Esophagus (tissue), 2 donors: ENCODE results near the gene TSHZ3. TPM values are rescaled to one million over a fixed set of nuclear protein-coding genes. Genes with fewer than 3 reads are reported as not detected.

Experiments used
- H3K27ac ChIP-seq, 2 donors: one replicate each; pipeline ENCODE4 v1.5.1; 2013; ENCODE audit warnings: low read depth in 2 of 2, mild to moderate bottlenecking in 2 of 2, inconsistent platforms in 1 of 2, low read length in 1 of 2, moderate library complexity in 1 of 2
- H3K27me3 ChIP-seq, 2 donors: one replicate each; pipeline ENCODE4 v1.6.1; 2013; ENCODE audit warnings: low read length in 2 of 2, control low read depth in 1 of 2, mild to moderate bottlenecking in 1 of 2; ENCODE audit not compliant: insufficient read depth in 2 of 2, control insufficient read depth in 1 of 2
- H3K36me3 ChIP-seq, 2 donors: one replicate each; pipeline ENCODE4 v1.6.1; 2013; ENCODE audit warnings: low read length in 1 of 2; ENCODE audit not compliant: control insufficient read depth in 2 of 2, insufficient read depth in 2 of 2
- H3K4me1 ChIP-seq, 2 donors: one replicate each; pipeline ENCODE4 v1.6.1; 2013; ENCODE audit warnings: low read length in 1 of 2; ENCODE audit not compliant: control insufficient read depth in 2 of 2, insufficient read depth in 2 of 2
- H3K4me3 ChIP-seq, 2 donors: one replicate each; pipeline ENCODE4 v1.5.1; 2013; ENCODE audit warnings: low read length in 2 of 2, mild to moderate bottlenecking in 2 of 2, low read depth in 1 of 2, moderate library complexity in 1 of 2
- H3K9me3 ChIP-seq, 2 donors: one replicate each; pipeline ENCODE4 v1.6.1; 2013; ENCODE audit warnings: mild to moderate bottlenecking in 2 of 2, low read depth in 1 of 2, low read length in 1 of 2, moderate library complexity in 1 of 2; ENCODE audit not compliant: control insufficient read depth in 2 of 2, insufficient read depth in 1 of 2
- WGBS, 2 donors: extraction: QIAGEN DNeasy Blood & Tissue Kit; methylation state at CpG; one replicate each; pipeline ENCODE4 v1.1.7; 2013; 5-methylcytosine and 5-hydroxymethylcytosine counted together
- polyA plus RNA-seq, 2 donors: library from polyadenylated mRNA; stranded (reverse); fragments of 200-250 nt; gene quantifications; one replicate each; pipeline ENCODE4 v1.2.3, GENCODE V29; 2013
- donor health status: healthy with polysubstance abuse.
- donor health status: Bipolar disorder and iron deficiency.

Gene TSHZ3
- polyA plus RNA-seq, 2 donors, result 1.2 to 1.9 TPM

DNA sequence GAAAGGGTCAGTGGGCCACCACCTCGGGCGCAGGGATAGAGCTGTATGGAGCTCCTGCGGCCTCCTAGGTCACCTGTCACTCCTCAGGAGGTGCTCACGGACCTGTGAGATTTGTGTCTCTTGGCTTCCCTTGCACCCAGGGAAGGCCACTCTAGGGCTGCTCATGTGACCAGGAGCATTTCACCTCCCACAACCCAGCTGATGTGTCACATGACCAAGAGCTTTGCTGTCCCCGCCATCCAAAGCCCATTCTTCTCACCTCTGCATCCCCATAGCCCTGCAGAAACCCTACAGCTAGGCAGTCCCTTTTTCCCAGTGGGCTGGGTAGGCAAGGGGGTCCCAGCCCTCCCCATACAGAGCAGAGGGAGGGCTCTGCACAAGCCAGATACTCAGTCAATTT lies 51.2 kb downstream of the TSHZ3 start:
- Histone ChIP-seq H3K9me3 (peaks cover 0 to 2% of the 10 kb centered on the region in 2 donors), H3K36me3 (no peaks in the 10 kb centered on the region), H3K27ac (no peak overlapping the region), H3K4me3 (no peak overlapping the region), H3K4me1 (peaks cover 0 to under 1% of the 10 kb centered on the region in 2 donors), H3K27me3 (no peaks in the 10 kb centered on the region)
- 69 to 71% methylated on average over 5 of the region's 5 CpGs for WGBS, 2 donors

DNA sequence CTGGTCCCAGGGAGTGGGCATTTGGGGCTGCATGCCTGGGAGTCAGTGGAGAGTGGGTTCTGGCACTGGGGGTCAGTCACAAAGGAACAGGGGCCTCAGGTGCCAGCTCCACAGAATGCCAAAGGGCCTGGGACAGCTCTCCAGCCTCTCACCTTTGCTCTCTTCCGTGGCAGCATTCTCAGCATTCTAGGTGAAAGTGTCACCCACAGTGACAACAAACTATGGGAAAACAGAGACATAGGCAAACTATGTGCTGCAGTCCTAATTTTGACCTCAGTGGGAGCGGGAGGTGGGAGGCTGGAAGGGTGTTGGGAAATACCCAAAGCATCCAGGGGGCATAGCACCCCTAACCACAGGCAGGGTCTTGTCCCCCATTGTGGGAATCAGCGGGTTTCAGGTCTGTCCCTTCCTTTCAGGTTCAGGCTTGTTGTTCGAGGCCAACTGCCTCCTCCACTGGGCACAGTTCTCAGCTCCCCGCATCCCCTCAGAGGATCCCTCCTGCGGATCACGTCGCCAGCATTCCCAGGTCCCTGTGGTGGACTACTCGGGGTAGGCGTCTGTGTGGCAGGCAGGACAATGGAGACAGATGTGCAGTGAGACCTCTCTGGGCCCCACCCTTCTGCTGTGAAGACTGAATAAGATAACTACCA lies 52.4 kb downstream of the TSHZ3 start:
- no peak overlapping the region for H3K27ac ChIP-seq
- WGBS, 2 donors, result 84 to 91% methylated on average over 10 of the region's 10 CpGs
- H3K4me3 ChIP-seq, result no peak overlapping the region
- no peaks in the 10 kb centered on the region for H3K4me1 ChIP-seq
- peaks cover 0 to 2% of the 10 kb centered on the region in 2 donors for H3K9me3 ChIP-seq
- H3K36me3 ChIP-seq, result no peaks in the 10 kb centered on the region
- no peaks in the 10 kb centered on the region for H3K27me3 ChIP-seq

GRCh38 chr19:31294189-31294588 lies 55.0 kb downstream of the TSHZ3 start:
- no peaks in the 10 kb centered on the region for H3K4me1 ChIP-seq
- peaks cover 0 to 2% of the 10 kb centered on the region in 2 donors for H3K9me3 ChIP-seq
- H3K36me3 ChIP-seq, result no peaks in the 10 kb centered on the region
- no peak overlapping the region for H3K4me3 ChIP-seq
- WGBS, 2 donors, result 93 to 100% methylated on average over 2 of the region's 2 CpGs
- no peaks in the 10 kb centered on the region for H3K27me3 ChIP-seq
- H3K27ac ChIP-seq, result no peak overlapping the region

GRCh38 chr19:31292639-31293185 lies 56.5 kb downstream of the TSHZ3 start:
- H3K4me1 ChIP-seq, result no peaks in the 10 kb centered on the region
- no peak overlapping the region for H3K4me3 ChIP-seq
- no peak overlapping the region for H3K27ac ChIP-seq
- WGBS, 2 donors, result 84 to 92% methylated on average over 2 of the region's 2 CpGs
- no peaks in the 10 kb centered on the region for H3K27me3 ChIP-seq
- H3K9me3 ChIP-seq, result peaks cover 0 to 2% of the 10 kb centered on the region in 2 donors
- no peaks in the 10 kb centered on the region for H3K36me3 ChIP-seq

GRCh38 chr19:31290931-31291590 lies 58.2 kb downstream of the TSHZ3 start:
- H3K4me1 ChIP-seq, result no peaks in the 10 kb centered on the region
- H3K4me3 ChIP-seq, result no peak overlapping the region
- H3K27me3 ChIP-seq, result no peaks in the 10 kb centered on the region
- H3K9me3 ChIP-seq, result peaks cover 0 to 2% of the 10 kb centered on the region in 2 donors
- WGBS, 2 donors, result 76 to 78% methylated on average over 8 of the region's 8 CpGs
- no peak overlapping the region for H3K27ac ChIP-seq
- no peaks in the 10 kb centered on the region for H3K36me3 ChIP-seq

DNA sequence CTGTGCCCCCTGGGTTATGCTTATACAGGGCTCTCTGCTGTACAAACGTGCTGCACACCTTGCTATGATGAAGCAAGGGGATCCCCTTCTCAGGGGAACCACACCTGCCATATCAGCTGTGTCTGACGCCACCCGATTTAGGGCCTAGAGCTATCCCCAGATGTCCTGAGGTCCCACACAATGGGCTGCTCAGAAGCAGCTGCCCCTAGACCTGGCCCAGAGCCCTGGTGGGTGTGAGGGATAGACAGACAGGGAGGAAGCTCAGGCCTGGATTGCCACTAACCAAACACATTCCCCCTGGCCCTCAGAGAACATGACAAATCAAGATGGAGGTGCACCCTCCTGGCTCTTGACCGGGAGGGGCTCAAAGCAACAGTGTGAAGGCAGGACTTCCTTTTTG lies 59.3 kb downstream of the TSHZ3 start:
- no peaks in the 10 kb centered on the region for H3K4me1 ChIP-seq
- peaks cover 0 to 2% of the 10 kb centered on the region in 2 donors for H3K9me3 ChIP-seq
- H3K27me3 ChIP-seq, result no peaks in the 10 kb centered on the region
- 81 to 86% methylated on average over 4 of the region's 4 CpGs for WGBS, 2 donors
- no peak overlapping the region for H3K4me3 ChIP-seq
- no peak overlapping the region for H3K27ac ChIP-seq
- no peaks in the 10 kb centered on the region for H3K36me3 ChIP-seq

DNA sequence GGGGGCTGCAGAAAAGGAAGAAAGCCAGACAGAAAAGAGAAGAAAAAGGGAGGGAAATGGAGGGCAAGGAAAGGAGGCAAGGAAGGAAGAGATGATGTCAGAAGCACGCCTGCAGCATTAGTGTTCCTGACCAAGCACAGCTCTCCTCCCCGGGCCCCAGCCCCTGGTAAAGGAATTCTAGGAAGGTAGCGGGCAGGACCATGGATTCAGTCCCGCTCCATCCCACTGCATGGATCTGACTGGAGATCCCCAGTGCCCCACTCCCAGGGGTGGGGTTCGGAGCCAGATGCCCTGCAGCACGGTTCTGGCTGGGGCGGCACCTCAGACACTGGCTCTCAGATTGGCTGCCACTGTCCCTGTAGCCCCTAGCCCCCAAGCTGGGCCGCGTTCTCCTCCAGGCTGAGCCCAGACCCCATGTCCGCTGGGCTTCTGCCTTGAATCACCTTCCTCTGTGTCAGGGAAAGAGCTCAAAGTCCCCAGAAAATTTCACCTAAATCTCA lies 59.8 kb downstream of the TSHZ3 start:
- 84 to 90% methylated on average over 10 of the region's 10 CpGs for WGBS, 2 donors

DNA sequence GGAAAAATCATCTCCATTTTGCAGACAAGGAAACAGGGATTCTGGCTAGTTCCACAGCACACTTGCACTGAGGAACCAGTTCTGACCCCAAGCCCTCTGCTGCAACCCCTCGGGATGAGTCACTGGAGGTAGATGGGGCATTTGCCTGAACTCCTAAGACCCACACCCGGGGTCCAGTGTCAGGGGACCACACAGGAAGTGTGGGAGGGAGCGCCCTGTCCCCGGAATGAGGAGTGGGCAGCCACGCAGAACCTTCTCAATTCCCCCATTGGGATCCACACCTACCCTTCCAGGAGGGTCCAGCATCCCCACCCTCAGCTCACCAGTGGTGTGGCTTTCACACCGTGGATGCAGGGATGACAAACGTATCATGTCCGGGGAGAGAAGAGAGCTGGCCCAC lies 62.7 kb downstream of the TSHZ3 start:
- Histone ChIP-seq H3K4me1 (no peaks in the 10 kb centered on the region), H3K27me3 (no peaks in the 10 kb centered on the region), H3K4me3 (no peak overlapping the region), H3K36me3 (no peaks in the 10 kb centered on the region), H3K9me3 (no peaks in the 10 kb centered on the region), H3K27ac (no peak overlapping the region)
- 88 to 91% methylated on average over 8 of the region's 8 CpGs for WGBS, 2 donors

More for the DNA sequence above, 59.8 kb downstream of the TSHZ3 start:
- H3K36me3 ChIP-seq, result no peaks in the 10 kb centered on the region
- H3K4me3 ChIP-seq, result no peak overlapping the region
- no peaks in the 10 kb centered on the region for H3K4me1 ChIP-seq
- no peaks in the 10 kb centered on the region for H3K27me3 ChIP-seq
- H3K9me3 ChIP-seq, result peaks cover 0 to 2% of the 10 kb centered on the region in 2 donors
- H3K27ac ChIP-seq, result no peak overlapping the region

GRCh38 chr19:31285744-31286143 lies 63.5 kb downstream of the TSHZ3 start:
- H3K9me3 ChIP-seq, result no peaks in the 10 kb centered on the region
- H3K27me3 ChIP-seq, result no peaks in the 10 kb centered on the region
- H3K4me1 ChIP-seq, result no peaks in the 10 kb centered on the region
- no peaks in the 10 kb centered on the region for H3K36me3 ChIP-seq
- WGBS, 2 donors, result 74 to 85% methylated on average over 5 of the region's 5 CpGs
- no peak overlapping the region for H3K27ac ChIP-seq
- H3K4me3 ChIP-seq, result no peak overlapping the region
